Neural cell (in vitro differentiated cells): ENCODE measurements around the gene DNAJC18. TPM values are rescaled to one million over a fixed set of nuclear protein-coding genes. Genes with fewer than 3 reads are reported as not detected.

ENCODE experiments used
- H2AFZ ChIP-seq: fragments of 200-600, 300-800 bp; sonication (generic), shearing (Covaris generic); 2 replicates; pipeline ENCODE4 v1.6.0; 2014; ENCODE audit warnings: low read depth, mild to moderate bottlenecking, antibody characterized with exemption, low read length, moderate library complexity
- H3F3A ChIP-seq: fragments of 200-600 bp; shearing (Covaris generic); 2 replicates; pipeline ENCODE4 v1.6.1; 2016; ENCODE audit warnings: mild to moderate bottlenecking, moderate library complexity, mixed read lengths, antibody characterized with exemption, low read length; ENCODE audit not compliant: insufficient read depth, poor library complexity, severe bottlenecking
- H3K27ac ChIP-seq: fragments of 200-600, 300-800 bp; sonication (generic), shearing (Covaris generic); 2 replicates; pipeline ENCODE4 v1.5.1; 2014; ENCODE audit warnings: mild to moderate bottlenecking, low read length, moderate library complexity
- H3K27me3 ChIP-seq: fragments of 300-800, 200-600 bp; sonication (generic), shearing (Covaris generic); 2 replicates; pipeline ENCODE4 v1.6.0; 2014; ENCODE audit warnings: mild to moderate bottlenecking, low read depth, low read length, moderate library complexity; ENCODE audit not compliant: insufficient read depth
- H3K36me3 ChIP-seq: fragments of 300-800, 200-600 bp; sonication (generic), shearing (Covaris generic); 2 replicates; pipeline ENCODE4 v1.5.1; 2014; ENCODE audit warnings: mild to moderate bottlenecking, antibody characterized with exemption, low read length, moderate library complexity; ENCODE audit not compliant: insufficient read depth
- H3K4me2 ChIP-seq: fragments of 300-800, 200-600 bp; sonication (generic), shearing (Covaris generic); 2 replicates; pipeline ENCODE4 v1.6.0; 2014; ENCODE audit warnings: mild to moderate bottlenecking, low read length
- H3K4me3 ChIP-seq: fragments of 300-800, 200-600 bp; sonication (generic), shearing (Covaris generic); 2 replicates; pipeline ENCODE4 v1.5.1; 2014; ENCODE audit warnings: mild to moderate bottlenecking, low read length, moderate library complexity
- H3K79me2 ChIP-seq: fragments of 200-600 bp; shearing (Covaris generic); replicated peaks from 2 replicates; pipeline ENCODE4 v1.6.0; 2014; ENCODE audit warnings: mild to moderate bottlenecking, low read length, moderate library complexity; ENCODE audit not compliant: insufficient read depth
- H3K9ac ChIP-seq: fragments of 300-800, 200-600 bp; sonication (generic), shearing (Covaris generic); 2 replicates; pipeline ENCODE4 v1.6.1; 2016; ENCODE audit warnings: mild to moderate bottlenecking, low read length, mixed read lengths
- H3K9me2 ChIP-seq: fragments of 200-600 bp; shearing (Covaris generic); 2 replicates; pipeline ENCODE4 v1.6.1; 2016; ENCODE audit warnings: mild to moderate bottlenecking, low read length, mixed read lengths; ENCODE audit not compliant: insufficient read depth
- H3K9me3 ChIP-seq: fragments of 200-600, 300-800 bp; sonication (generic), shearing (Covaris generic); 2 replicates; pipeline ENCODE4 v1.6.1; 2016; ENCODE audit warnings: mild to moderate bottlenecking, mixed run types, low read length, moderate library complexity, mixed read lengths
- H4K20me1 ChIP-seq: fragments of 200-600 bp; shearing (Covaris generic); 2 replicates; pipeline ENCODE4 v1.6.1; 2016; ENCODE audit warnings: mild to moderate bottlenecking, mixed run types; ENCODE audit not compliant: insufficient read depth
- EP300 ChIP-seq: fragments of 450-650 bp; conservative IDR thresholded peaks from 2 replicates; pipeline ENCODE4 v1.6.1; 2014; ENCODE audit warnings: antibody characterized with exemption, mild to moderate bottlenecking, moderate library complexity; ENCODE audit not compliant: poor library complexity, severe bottlenecking
- EZH2 ChIP-seq: fragments of 200-600, 300-800 bp; shearing (Covaris generic), sonication (generic); IDR thresholded peaks from 2 replicates; pipeline ENCODE4 v1.6.1; 2014; ENCODE audit warnings: antibody characterized with exemption, low read length, borderline replicate concordance, mild to moderate bottlenecking; ENCODE audit not compliant: insufficient read depth, poor library complexity, severe bottlenecking
- MXI1 ChIP-seq: fragments of 450-650 bp; conservative IDR thresholded peaks from 2 replicates; pipeline ENCODE4 v1.6.1; 2014; ENCODE audit warnings: antibody characterized with exemption, mild to moderate bottlenecking; ENCODE audit not compliant: poor library complexity, severe bottlenecking
- POLR2AphosphoS5 ChIP-seq: IDR thresholded peaks from 2 replicates; pipeline ENCODE4 v1.6.1; 2012
- RAD21 ChIP-seq: fragments of 450-650 bp; conservative IDR thresholded peaks from 2 replicates; pipeline ENCODE4 v1.6.1; 2014; ENCODE audit warnings: antibody characterized with exemption, mild to moderate bottlenecking, moderate library complexity
- SMC3 ChIP-seq: fragments of 450-650 bp; conservative IDR thresholded peaks from 2 replicates; pipeline ENCODE4 v1.6.1; 2014; ENCODE audit warnings: antibody characterized with exemption, mild to moderate bottlenecking, moderate library complexity; ENCODE audit not compliant: poor library complexity
- TAF1 ChIP-seq: IDR thresholded peaks from 2 replicates; pipeline ENCODE4 v1.6.1; 2012; ENCODE audit warnings: low read depth
- polyA plus RNA-seq: library from polyadenylated mRNA; depleted of rRNA; stranded (reverse); fragments of >200 nt; gene quantifications from 2 replicates; pipeline ENCODE4 v1.2.3, GENCODE V29; 2014
- TF ChIP-seq, protein P1 (sequence below): fragments of 450-650 bp; IDR thresholded peaks from 2 replicates; pipeline ENCODE4 v1.5.1; 2014; ENCODE audit warnings: antibody characterized with exemption, mild to moderate bottlenecking, moderate library complexity; ENCODE audit not compliant: poor library complexity, severe bottlenecking
- TF ChIP-seq, protein P2 (sequence below): IDR thresholded peaks from 2 replicates; pipeline ENCODE4 v1.6.1; 2012; ENCODE audit warnings: borderline replicate concordance

Gene DNAJC18
- polyA plus RNA-seq, 1 donor from 2014 or later, result 44.4 TPM

DNA sequence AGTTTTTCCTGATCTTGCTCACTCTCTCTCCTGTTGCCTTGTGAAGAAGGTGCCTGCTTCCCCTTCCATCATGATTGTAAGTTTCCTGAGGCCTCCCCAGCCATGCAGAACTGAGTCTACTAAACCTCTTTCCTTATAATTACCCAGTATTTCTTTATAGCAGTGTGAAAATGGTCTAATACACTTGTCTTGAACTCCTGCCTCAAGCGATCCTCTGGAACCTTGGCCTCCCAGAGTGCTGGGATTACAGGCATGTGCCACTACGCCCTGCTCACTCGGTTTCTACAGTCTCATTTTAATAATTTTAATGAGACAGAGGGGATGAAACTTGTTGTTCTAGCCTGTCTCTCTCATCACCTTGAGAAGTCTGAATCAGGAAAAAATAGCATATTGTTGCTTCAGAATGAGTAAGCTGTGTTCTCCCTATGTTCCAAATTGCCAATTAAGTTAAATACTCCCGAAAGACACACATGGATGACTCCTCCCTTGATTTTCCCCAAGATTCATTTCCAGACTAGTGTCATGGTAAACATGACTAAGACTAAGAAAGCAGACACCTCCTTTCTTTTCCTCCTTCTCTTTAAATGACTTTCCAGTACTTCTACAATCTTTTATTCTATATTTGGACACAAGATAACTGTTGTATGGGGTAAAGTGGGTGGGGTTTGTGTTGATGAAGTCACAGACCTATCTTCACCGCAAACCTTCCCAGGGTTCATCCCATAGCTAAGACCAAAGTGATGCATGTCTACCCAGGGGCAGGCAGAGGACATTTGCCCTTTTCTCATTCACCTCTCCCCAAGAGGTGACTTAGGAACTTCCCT, 7.8 kb upstream of the DNAJC18 start:
- Histone ChIP-seq H4K20me1 (no peaks in the 10 kb centered on the region), H3K9me3 (no peaks in the 10 kb centered on the region), H3K79me2 (no peaks in the 10 kb centered on the region), H2AFZ (no peak overlapping the region), H3K4me2 (no peak overlapping the region), H3K9me2 (no peaks in the 10 kb centered on the region), H3K9ac (no peak overlapping the region), H3K27ac (no peak overlapping the region), H3K36me3 (no peaks in the 10 kb centered on the region), H3K27me3 (no peaks in the 10 kb centered on the region), H3K4me3 (no peak overlapping the region), H3F3A (no peaks in the 10 kb centered on the region)
- TF ChIP-seq EP300 (no peak), MXI1 (no peak), SMC3 (no peak), RAD21 (no peak), EZH2 (no peak), POLR2AphosphoS5 (no peak), TAF1 (no peak)
- TF ChIP-seq, protein P1, sequence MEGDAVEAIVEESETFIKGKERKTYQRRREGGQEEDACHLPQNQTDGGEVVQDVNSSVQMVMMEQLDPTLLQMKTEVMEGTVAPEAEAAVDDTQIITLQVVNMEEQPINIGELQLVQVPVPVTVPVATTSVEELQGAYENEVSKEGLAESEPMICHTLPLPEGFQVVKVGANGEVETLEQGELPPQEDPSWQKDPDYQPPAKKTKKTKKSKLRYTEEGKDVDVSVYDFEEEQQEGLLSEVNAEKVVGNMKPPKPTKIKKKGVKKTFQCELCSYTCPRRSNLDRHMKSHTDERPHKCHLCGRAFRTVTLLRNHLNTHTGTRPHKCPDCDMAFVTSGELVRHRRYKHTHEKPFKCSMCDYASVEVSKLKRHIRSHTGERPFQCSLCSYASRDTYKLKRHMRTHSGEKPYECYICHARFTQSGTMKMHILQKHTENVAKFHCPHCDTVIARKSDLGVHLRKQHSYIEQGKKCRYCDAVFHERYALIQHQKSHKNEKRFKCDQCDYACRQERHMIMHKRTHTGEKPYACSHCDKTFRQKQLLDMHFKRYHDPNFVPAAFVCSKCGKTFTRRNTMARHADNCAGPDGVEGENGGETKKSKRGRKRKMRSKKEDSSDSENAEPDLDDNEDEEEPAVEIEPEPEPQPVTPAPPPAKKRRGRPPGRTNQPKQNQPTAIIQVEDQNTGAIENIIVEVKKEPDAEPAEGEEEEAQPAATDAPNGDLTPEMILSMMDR, result no peak
- TF ChIP-seq, protein P2, sequence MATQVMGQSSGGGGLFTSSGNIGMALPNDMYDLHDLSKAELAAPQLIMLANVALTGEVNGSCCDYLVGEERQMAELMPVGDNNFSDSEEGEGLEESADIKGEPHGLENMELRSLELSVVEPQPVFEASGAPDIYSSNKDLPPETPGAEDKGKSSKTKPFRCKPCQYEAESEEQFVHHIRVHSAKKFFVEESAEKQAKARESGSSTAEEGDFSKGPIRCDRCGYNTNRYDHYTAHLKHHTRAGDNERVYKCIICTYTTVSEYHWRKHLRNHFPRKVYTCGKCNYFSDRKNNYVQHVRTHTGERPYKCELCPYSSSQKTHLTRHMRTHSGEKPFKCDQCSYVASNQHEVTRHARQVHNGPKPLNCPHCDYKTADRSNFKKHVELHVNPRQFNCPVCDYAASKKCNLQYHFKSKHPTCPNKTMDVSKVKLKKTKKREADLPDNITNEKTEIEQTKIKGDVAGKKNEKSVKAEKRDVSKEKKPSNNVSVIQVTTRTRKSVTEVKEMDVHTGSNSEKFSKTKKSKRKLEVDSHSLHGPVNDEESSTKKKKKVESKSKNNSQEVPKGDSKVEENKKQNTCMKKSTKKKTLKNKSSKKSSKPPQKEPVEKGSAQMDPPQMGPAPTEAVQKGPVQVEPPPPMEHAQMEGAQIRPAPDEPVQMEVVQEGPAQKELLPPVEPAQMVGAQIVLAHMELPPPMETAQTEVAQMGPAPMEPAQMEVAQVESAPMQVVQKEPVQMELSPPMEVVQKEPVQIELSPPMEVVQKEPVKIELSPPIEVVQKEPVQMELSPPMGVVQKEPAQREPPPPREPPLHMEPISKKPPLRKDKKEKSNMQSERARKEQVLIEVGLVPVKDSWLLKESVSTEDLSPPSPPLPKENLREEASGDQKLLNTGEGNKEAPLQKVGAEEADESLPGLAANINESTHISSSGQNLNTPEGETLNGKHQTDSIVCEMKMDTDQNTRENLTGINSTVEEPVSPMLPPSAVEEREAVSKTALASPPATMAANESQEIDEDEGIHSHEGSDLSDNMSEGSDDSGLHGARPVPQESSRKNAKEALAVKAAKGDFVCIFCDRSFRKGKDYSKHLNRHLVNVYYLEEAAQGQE, result no peak

DNA sequence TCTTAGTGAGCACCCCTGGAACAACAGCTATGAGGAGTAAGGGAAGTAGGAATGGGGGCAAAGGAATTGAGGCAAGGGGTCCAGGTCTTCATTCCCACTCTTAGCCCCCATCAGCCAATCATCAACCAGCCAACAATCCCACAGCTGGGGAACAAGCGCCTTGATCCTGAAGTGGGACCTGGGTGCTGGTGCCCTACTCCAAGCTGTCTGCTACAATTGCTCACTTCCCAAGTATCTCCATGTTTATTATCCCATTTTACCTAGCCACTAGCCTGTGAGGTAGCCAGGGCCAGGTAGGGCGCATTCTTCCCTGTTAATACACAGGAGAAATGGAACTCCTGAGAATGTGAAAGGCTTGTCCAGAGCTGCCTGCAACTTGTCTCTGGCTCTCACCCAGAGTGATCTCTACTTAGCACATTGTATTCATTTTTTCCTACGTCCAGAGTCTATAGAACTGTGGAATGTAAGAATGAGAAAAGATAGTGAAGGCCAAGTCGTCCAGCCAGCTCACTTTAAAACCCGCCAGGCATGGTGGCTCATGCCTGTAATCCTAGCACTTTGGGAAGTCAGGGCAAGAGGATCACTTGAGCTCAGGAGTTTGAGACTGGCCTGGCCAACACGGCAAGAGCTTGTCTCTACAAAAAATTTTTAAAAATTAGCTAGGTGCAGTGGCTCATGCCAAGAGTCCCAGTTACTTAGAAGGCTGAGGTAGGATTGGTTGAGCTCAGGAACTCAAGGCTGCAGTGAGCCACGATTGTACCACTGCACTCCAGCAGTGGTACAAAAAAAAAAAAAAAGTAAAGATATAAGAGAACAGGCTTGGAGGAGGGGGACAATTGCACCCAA, 6.2 kb upstream of the DNAJC18 start:
- no peaks in the 10 kb centered on the region for H3K79me2 ChIP-seq
- no peak overlapping the region for H3K9ac ChIP-seq

More for the DNA sequence above, 6.2 kb upstream of the DNAJC18 start:
- Histone ChIP-seq H3K4me3 (no peak overlapping the region), H3K36me3 (no peaks in the 10 kb centered on the region), H3K27ac (peak overlapping the region; percentile 98), H3K9me3 (no peaks in the 10 kb centered on the region), H3K4me2 (no peak overlapping the region), H4K20me1 (no peaks in the 10 kb centered on the region), H2AFZ (no peak overlapping the region), H3K9me2 (no peaks in the 10 kb centered on the region), H3F3A (no peaks in the 10 kb centered on the region), H3K27me3 (no peaks in the 10 kb centered on the region)
- TF ChIP-seq RAD21, result no peak
